ENCODE measurements around the gene TDRKH. TPM values are rescaled to one million over a fixed set of nuclear protein-coding genes. Genes with fewer than 3 reads are reported as not detected.

Gene TDRKH
- total and polyA plus RNA-seq, 5 donors: 3.4 to 7.5 (median 5.6) TPM

GRCh38 chr1:151813271-151813977 lies 23.1 kb upstream of the TDRKH start:
- no peaks in the 10 kb centered on the region for H3K9me3 ChIP-seq (ENCODE audit: control insufficient read depth, low read length)
- ATAC-seq (no peak), DNase-seq (no peak)
- H3K4me3 ChIP-seq (ENCODE audit: low read length): no peak overlapping the region
- H3K4me1 ChIP-seq (ENCODE audit: control insufficient read depth, insufficient read depth, low read length): no peaks in the 10 kb centered on the region
- no peak overlapping the region for H3K27ac ChIP-seq (ENCODE audit: low read length)
- 79% methylated on average over 12 of the region's 12 CpGs for WGBS
- no peaks in the 10 kb centered on the region for H3K27me3 ChIP-seq (ENCODE audit: control insufficient read depth, insufficient read depth)
- intact Hi-C loops (cut with DNase I): no loop called here

- no peak overlapping the region for H3K4me3 ChIP-seq (ENCODE audit: low read length)
- no peak for DNase-seq
- H3K4me1 ChIP-seq (ENCODE audit: control insufficient read depth, insufficient read depth, low read length): no peaks in the 10 kb centered on the region
- intact Hi-C loops (cut with DNase I): no loop called here
- H3K27me3 ChIP-seq (ENCODE audit: control insufficient read depth, insufficient read depth): no peaks in the 10 kb centered on the region
- no peak overlapping the region for H3K27ac ChIP-seq (ENCODE audit: low read length)
- no peaks in the 10 kb centered on the region for H3K9me3 ChIP-seq (ENCODE audit: control insufficient read depth, low read length)
- no peak for ATAC-seq
- 78% methylated on average over 9 of the region's 9 CpGs for WGBS
Observed at GRCh38 chr1:151811181-151811580, 20.9 kb upstream of the TDRKH start.

GRCh38 chr1:151809985-151810556 lies 19.8 kb upstream of the TDRKH start:
- 100% methylated on average over 1 of the region's 1 CpG for WGBS
- Histone ChIP-seq H3K27me3 (ENCODE audit: control insufficient read depth, insufficient read depth) (no peaks in the 10 kb centered on the region), H3K9me3 (ENCODE audit: control insufficient read depth, low read length) (no peaks in the 10 kb centered on the region), H3K4me3 (ENCODE audit: low read length) (no peak overlapping the region), H3K27ac (ENCODE audit: low read length) (no peak overlapping the region), H3K4me1 (ENCODE audit: control insufficient read depth, insufficient read depth, low read length) (no peaks in the 10 kb centered on the region)
- no peak for ATAC-seq
- DNase-seq: no peak
- intact Hi-C loops (cut with DNase I): no loop called here

GRCh38 chr1:151809290-151809984 lies 19.1 kb upstream of the TDRKH start:
- no peak overlapping the region for H3K27ac ChIP-seq (ENCODE audit: low read length)
- H3K27me3 ChIP-seq (ENCODE audit: control insufficient read depth, insufficient read depth): no peaks in the 10 kb centered on the region
- no peak for DNase-seq
- no peak overlapping the region for H3K4me3 ChIP-seq (ENCODE audit: low read length)
- peak; percentile 34 to 51 for ATAC-seq
- H3K9me3 ChIP-seq (ENCODE audit: control insufficient read depth, low read length): no peaks in the 10 kb centered on the region
- no peaks in the 10 kb centered on the region for H3K4me1 ChIP-seq (ENCODE audit: control insufficient read depth, insufficient read depth, low read length)
- intact Hi-C loops (cut with DNase I): no loop called here
- WGBS: 63% methylated on average over 8 of the region's 8 CpGs

GRCh38 chr1:151807766-151808165 lies 17.5 kb upstream of the TDRKH start:
- H3K4me1 ChIP-seq (ENCODE audit: control insufficient read depth, insufficient read depth, low read length): no peaks in the 10 kb centered on the region
- no peaks in the 10 kb centered on the region for H3K9me3 ChIP-seq (ENCODE audit: control insufficient read depth, low read length)
- DNase-seq (no peak), ATAC-seq (no peak)
- WGBS: 51% methylated on average over 1 of the region's 1 CpG
- intact Hi-C loops (cut with DNase I): no loop called here
- H3K4me3 ChIP-seq (ENCODE audit: low read length): no peak overlapping the region
- H3K27me3 ChIP-seq (ENCODE audit: control insufficient read depth, insufficient read depth): no peaks in the 10 kb centered on the region
- no peak overlapping the region for H3K27ac ChIP-seq (ENCODE audit: low read length)

- DNase-seq (no peak), ATAC-seq (no peak)
- Histone ChIP-seq H3K9me3 (ENCODE audit: control insufficient read depth, low read length) (no peaks in the 10 kb centered on the region), H3K27ac (ENCODE audit: low read length) (no peak overlapping the region), H3K27me3 (ENCODE audit: control insufficient read depth, insufficient read depth) (no peaks in the 10 kb centered on the region), H3K4me1 (ENCODE audit: control insufficient read depth, insufficient read depth, low read length) (no peaks in the 10 kb centered on the region), H3K4me3 (ENCODE audit: low read length) (no peak overlapping the region)
- WGBS: 75% methylated on average over 5 of the region's 5 CpGs
- intact Hi-C loops (cut with DNase I): no loop called here
Observed at GRCh38 chr1:151807131-151807530, 16.8 kb upstream of the TDRKH start.

- Histone ChIP-seq H3K27me3 (ENCODE audit: control insufficient read depth, insufficient read depth) (no peaks in the 10 kb centered on the region), H3K27ac (ENCODE audit: low read length) (no peak overlapping the region), H3K9me3 (ENCODE audit: control insufficient read depth, low read length) (no peaks in the 10 kb centered on the region), H3K4me3 (ENCODE audit: low read length) (no peak overlapping the region), H3K4me1 (ENCODE audit: control insufficient read depth, insufficient read depth, low read length) (no peaks in the 10 kb centered on the region)
- intact Hi-C loops (cut with DNase I): no loop called here
- WGBS: 83% methylated on average over 7 of the region's 7 CpGs
- DNase-seq (no peak), ATAC-seq (no peak)
Observed at GRCh38 chr1:151806170-151806569, 15.9 kb upstream of the TDRKH start.

GRCh38 chr1:151805066-151805820 lies 14.9 kb upstream of the TDRKH start, which contains the start of gene LINGO4:
TSS of gene LINGO4 (minus strand) at chr1:151805419. CDS start at chr1:151802704, 2,715 bp downstream.
- 56% methylated on average over 12 of the region's 12 CpGs for WGBS
- intact Hi-C loops (cut with DNase I): no loop called here
- Histone ChIP-seq H3K27me3 (ENCODE audit: control insufficient read depth, insufficient read depth) (no peaks in the 10 kb centered on the region), H3K27ac (ENCODE audit: low read length) (no peak within 1 kb of the TSS), H3K4me1 (ENCODE audit: control insufficient read depth, insufficient read depth, low read length) (no peaks in the 10 kb centered on the region), H3K9me3 (ENCODE audit: control insufficient read depth, low read length) (no peaks in the 10 kb centered on the region), H3K4me3 (ENCODE audit: low read length) (no peak within 1 kb of the TSS)
- ATAC-seq: no peak
- no peak for DNase-seq

- H3K27ac ChIP-seq (ENCODE audit: low read length): no peak overlapping the region
- H3K4me1 ChIP-seq (ENCODE audit: control insufficient read depth, insufficient read depth, low read length): no peaks in the 10 kb centered on the region
- no peak overlapping the region for H3K4me3 ChIP-seq (ENCODE audit: low read length)
- intact Hi-C loops (cut with DNase I): no loop called here
- WGBS: 90% methylated on average over 3 of the region's 3 CpGs
- no peaks in the 10 kb centered on the region for H3K27me3 ChIP-seq (ENCODE audit: control insufficient read depth, insufficient read depth)
- no peaks in the 10 kb centered on the region for H3K9me3 ChIP-seq (ENCODE audit: control insufficient read depth, low read length)
- ATAC-seq: no peak
- no peak for DNase-seq
Observed at GRCh38 chr1:151803915-151804314, 13.6 kb upstream of the TDRKH start.

- DNase-seq: no peak
- Histone ChIP-seq H3K9me3 (ENCODE audit: control insufficient read depth, low read length) (no peaks in the 10 kb centered on the region), H3K27ac (ENCODE audit: low read length) (no peak overlapping the region), H3K27me3 (ENCODE audit: control insufficient read depth, insufficient read depth) (no peaks in the 10 kb centered on the region), H3K4me3 (ENCODE audit: low read length) (no peak overlapping the region), H3K4me1 (ENCODE audit: control insufficient read depth, insufficient read depth, low read length) (no peaks in the 10 kb centered on the region)
- intact Hi-C loops (cut with DNase I): no loop called here
- no peak for ATAC-seq
Observed at GRCh38 chr1:151803164-151803563, 12.9 kb upstream of the TDRKH start.

- no peak for ATAC-seq
- no peak for DNase-seq
- Histone ChIP-seq H3K4me1 (ENCODE audit: control insufficient read depth, insufficient read depth, low read length) (no peaks in the 10 kb centered on the region), H3K9me3 (ENCODE audit: control insufficient read depth, low read length) (no peaks in the 10 kb centered on the region), H3K27ac (ENCODE audit: low read length) (no peak overlapping the region), H3K27me3 (ENCODE audit: control insufficient read depth, insufficient read depth) (no peaks in the 10 kb centered on the region), H3K4me3 (ENCODE audit: low read length) (no peak overlapping the region)
- intact Hi-C loops (cut with DNase I): no loop called here
- WGBS: 84% methylated on average over 5 of the region's 5 CpGs
Observed at GRCh38 chr1:151802372-151802771, 12.1 kb upstream of the TDRKH start.

Data from right cardiac atrium (tissue), 5 donors.